Activated CD4-positive, CD25-positive, alpha-beta regulatory T cell treated with anti-CD3 and anti-CD28 coated beads, Interleukin-2, amount 50 U/mL, for 72 hours (primary cell): ENCODE results near the gene VEGFA.
"Not testable (repeated sequence)": the region's sequence is repeated elsewhere in the genome, so short reads cannot be mapped to it uniquely, and the experiment has no call there.

Source experiments
- DNase-seq: peaks from one replicate; pipeline ENCODE4 v3.0.0; 2021

The VEGFA gene

GRCh38 chr6:43806043-43806757 lies 36.2 kb downstream of the VEGFA start:
- DNase-seq: no peak

DNA sequence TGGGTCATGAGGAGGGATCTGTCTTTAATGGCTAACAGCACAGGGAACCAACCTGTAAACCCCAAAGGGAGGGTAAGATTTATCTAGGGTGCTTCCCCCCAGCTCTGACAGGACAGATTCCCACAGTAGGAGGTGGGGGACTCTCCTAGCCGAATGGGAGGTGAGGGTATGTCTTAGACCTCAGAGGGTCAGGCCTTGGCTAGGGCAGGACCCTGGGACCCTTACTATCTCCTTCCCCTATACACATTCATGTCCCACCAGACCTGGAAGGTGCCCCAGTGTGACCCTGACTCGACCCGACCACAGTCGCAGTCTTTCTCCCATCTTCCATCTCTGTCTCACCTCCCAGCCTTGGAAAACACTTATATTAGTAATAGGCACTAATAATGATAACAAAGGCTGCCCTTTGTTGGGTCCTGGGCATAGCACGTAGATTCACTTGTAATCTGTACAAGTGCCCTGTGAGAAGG lies 36.8 kb downstream of the VEGFA start:
- DNase-seq: no peak

DNA sequence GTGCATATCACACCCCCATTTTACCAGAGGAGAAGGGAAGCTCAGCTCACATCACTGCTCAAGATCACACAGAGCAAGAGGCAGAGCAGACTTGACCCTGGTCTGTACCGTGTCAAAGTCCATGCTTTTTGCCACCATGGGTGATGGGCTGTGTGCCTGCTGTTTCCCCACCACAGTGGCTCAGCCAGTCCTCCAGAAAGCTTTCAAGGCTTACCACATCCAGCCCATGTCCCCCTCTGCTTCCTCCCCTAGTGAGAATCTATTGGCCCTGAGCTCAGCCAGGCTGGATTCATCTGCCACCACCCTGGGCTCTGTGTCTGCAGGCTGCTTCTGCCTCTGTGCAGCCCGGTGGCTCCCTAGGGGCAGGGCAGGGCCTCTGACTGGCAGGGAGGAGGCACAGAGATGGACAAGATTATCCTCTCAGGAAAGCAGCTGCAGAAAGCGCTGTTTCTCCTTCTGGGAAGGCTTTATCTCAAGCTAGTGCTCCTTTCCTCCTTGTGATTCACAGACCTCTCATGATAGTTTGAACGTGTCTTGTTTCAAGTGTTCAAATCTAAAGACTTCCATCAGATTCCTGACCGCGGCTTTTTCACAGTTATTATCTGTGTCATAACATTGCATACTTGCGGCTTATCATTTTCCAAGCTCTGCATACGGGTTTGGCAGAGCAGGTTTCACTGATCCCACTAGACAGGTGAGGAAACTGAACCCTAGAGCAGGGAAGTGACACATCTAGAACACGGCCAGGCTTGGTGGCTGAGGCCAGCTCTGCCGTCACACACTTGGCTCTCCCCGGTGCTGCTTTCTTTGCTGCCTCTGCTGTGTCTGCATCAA lies 37.4 kb downstream of the VEGFA start:
- DNase-seq: no peak

DNA sequence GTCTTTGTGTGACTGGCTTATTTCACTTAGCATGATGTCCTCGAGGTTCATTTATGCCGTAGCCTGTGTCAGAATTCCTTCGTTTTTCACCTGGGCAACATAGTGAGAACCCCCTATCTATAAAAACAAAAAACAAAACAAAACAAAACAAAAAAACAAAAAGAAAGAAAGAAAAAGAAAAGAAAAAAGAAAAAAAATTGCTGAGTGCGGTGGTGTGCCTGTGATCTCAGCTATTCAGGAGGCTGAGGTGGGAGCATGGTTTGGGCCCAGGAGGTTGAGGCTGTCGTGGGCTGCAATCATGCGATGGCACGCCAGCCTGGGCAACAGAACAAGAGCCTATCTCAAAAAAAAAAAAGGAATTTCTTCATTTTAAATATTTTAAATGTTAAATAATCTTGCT lies 38.4 kb downstream of the VEGFA start:
- DNase-seq: no peak

- DNase-seq: no peak
Measured at GRCh38 chr6:43809417-43810305, 39.6 kb downstream of the VEGFA start.

GRCh38 chr6:43810965-43811732 lies 41.1 kb downstream of the VEGFA start:
- no peak for DNase-seq

DNA sequence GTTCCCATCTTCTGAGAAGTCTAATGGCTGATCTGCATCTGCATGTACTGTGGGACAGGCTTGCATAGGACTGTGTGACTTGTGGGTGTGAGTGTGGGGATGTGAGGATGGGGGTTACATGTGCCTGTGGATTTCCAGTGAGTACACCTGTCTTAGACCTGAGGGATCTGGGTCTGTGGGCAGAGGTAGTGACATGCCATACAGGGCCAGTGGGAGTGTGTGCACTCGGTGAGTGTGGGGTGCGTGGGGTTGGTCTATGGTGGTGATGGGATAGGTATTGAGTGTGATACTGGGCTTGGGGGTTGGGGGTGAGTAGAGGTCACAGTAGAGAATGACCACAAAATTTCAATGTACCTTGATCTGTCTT lies 41.7 kb downstream of the VEGFA start:
- no peak for DNase-seq

DNA sequence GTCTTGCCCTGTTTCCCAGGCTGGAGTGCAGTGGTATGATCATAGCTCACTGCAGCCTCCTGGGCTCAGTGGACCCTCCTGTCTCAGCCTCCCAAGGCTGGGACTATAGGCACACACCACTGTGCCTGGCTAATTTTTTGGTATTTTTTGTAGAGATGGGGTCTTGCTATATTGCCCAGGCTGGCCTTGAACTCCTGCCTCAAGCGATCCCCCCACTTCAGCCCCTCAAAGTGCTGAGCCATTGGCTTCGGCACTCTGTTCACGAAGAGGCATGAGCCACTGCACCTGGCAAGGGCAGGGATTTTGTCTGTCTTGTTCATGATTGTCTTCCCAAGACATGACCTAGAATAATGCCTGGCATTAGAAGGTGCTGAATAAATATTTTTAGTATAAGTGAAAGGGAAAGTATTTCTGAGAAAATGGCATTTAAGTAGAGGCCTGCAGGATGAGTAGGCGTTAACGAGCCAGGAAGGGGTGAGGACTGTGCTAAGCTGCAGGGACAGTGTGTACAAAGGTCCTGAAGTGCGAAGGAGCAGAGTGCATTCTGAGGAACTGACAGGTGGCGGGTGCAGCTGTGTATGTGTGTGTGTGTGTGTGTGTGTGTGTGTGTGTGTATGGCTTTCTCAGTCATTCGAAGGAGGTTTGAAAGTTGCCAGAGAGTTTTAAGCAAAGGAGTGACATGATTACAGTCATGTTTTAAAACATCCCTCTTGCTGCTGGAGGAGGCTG lies 43.0 kb downstream of the VEGFA start:
- DNase-seq: no peak

- no peak for DNase-seq
Measured at GRCh38 chr6:43814111-43814510, 44.1 kb downstream of the VEGFA start.

- no peak for DNase-seq
Measured at GRCh38 chr6:43814865-43815264, 44.9 kb downstream of the VEGFA start.

DNA sequence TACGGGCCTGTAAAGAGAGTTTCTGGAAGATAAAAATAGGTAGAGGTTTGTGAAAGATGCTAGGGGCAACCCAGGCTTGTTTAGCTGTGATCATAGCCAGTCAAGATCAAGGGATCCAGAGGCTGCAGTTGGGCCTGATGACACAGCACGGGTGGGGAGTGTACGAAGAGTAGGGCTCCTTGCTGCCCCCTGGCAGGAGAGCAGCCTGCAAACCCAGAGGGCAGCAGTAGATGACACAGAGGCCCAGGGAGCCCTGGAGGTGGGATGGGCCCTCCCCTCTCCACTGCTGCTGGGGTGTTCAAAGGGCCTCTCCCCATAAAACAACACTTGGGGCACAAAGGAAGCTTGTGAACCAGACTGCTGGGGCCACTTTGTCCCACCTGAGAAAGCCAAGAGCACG lies 47.2 kb downstream of the VEGFA start:
- DNase-seq: no peak

- DNase-seq: not testable (repeated sequence)
Measured at GRCh38 chr6:43818973-43819372, 49.0 kb downstream of the VEGFA start.

- no peak for DNase-seq
Measured at GRCh38 chr6:43819958-43820357, 49.9 kb downstream of the VEGFA start.

DNA sequence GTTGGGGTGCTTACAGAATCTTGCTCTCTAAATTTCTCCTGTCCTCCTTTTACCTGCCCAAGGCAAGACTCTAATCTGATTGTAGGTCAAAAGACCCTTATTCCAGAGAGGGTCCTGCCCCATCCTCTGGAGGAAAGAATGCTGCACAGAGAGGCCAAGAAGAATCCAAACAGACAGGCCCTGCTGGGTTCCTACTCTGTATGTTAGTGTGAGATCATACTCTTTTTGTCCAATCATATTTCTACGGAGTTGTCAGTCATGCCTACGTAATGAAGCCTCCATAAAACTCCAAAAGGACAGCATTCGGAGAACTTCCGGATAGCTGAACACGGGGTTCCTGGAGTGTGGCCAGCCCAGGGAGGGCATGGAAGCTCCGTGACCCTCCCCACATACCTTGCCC lies 50.5 kb downstream of the VEGFA start:
- DNase-seq: no peak

DNA sequence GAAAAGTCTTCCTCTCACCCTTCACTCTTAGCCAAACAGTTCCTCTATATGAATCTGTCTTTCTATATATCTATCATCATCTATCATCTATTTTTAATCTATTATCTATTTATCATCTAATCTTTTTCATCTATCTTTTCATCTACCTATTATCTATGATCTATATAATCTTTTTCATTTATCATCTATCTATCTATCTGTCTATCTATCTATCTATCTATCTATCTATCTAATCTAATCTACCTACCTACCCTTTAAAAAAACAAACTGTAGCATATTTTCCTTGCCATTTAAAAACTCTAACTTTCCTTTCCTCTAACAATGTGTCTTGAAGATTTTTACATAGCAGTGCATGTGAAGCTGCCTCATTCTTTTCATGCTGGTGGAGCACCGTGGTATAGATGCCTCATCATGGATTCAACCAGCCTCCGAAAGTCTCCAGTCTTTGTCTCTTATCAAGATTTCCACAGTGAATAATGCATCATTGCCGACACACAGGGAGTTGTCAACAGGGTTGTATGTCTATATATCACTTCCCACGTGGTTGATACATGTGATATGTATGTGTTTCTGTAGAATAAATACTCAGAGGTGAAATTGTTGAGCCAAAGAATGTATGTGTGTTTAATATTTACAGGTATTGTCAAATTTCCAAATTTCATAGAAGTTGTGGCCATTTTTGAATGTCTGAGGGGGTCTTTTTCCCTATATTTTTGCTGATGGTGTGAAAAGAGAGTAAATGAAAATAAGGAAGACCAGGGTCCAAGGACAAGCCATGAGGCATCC lies 51.3 kb downstream of the VEGFA start:
- DNase-seq: no peak

GRCh38 chr6:43823390-43823789 lies 53.4 kb downstream of the VEGFA start:
- no peak for DNase-seq

DNA sequence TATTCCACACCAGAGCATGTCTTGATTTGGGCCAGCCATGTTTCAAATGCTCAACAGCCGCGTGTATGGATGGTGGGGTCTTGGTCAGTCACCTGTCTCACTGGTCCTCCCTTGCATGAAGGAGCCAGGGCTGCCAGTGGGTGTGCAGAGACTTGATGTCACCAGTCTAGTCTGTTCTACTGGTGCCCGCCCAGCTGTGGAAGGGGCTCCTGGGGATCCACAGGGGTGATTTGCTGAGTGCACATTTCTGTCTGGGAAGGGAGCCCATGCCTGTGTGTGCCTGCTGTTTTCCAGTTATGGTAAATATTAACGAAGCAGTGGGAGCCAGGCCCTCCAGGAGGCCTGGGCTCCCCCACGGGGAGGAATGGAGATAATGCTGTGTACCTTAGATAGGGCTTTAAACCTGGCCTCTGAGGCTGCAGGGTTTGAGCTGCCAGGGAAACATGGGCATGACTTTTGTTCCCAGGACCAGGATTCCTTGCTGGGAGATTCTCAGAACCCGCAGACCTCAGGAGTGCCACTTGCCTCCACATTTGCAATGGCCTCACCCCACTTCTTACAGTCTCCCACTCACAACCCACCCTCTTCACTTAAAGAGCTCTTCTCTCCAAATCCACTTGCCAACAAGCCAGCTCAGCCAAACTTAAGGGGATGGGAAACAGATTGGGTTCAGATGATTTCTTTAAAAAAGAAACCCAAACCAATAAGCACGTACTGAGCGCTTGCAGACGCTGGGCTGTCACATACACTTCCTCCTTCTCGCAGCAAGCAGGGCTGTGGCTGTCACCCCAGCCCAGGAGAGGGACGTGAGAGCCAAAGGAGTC lies 54.1 kb downstream of the VEGFA start:
- DNase-seq: peak; percentile 1

- DNase-seq: no peak
Measured at GRCh38 chr6:43824703-43825064, 54.7 kb downstream of the VEGFA start.

GRCh38 chr6:43825187-43826115 lies 55.4 kb downstream of the VEGFA start:
- no peak for DNase-seq
